Ascending aorta (tissue), 2 donors: Measurements from ENCODE around the gene SLC22A3. TPM values are rescaled to one million over a fixed set of nuclear protein-coding genes. Genes with fewer than 3 reads are reported as not detected.

Source experiments
- DNase-seq, 2 donors: peaks; one replicate each; pipeline ENCODE4 v3.0.0-alpha.2; 2019; ENCODE audit warnings: low spot score in 2 of 2
- H3K27ac ChIP-seq, 2 donors: fragments of 200-600 bp; sonication (generic); one replicate each; pipeline ENCODE4 v1.5.1; 2016 to 2017; ENCODE audit warnings: mild to moderate bottlenecking in 1 of 2
- H3K27me3 ChIP-seq: fragments of 200-600 bp; sonication (generic); one replicate; pipeline ENCODE4 v1.5.1; 2017
- H3K36me3 ChIP-seq, 2 donors: fragments of 200-600 bp; sonication (generic); one replicate each; pipeline ENCODE4 v1.5.1; 2016
- H3K4me1 ChIP-seq, 2 donors: fragments of 200-600 bp; sonication (generic); one replicate each; pipeline ENCODE4 v1.5.1; 2016 to 2017; ENCODE audit warnings: mild to moderate bottlenecking in 1 of 2
- H3K4me3 ChIP-seq, 2 donors: fragments of 200-600 bp; sonication (generic); one replicate each; pipeline ENCODE4 v1.5.1; 2016 to 2017; ENCODE audit warnings: mild to moderate bottlenecking in 1 of 2
- H3K9me3 ChIP-seq, 2 donors: fragments of 200-600 bp; sonication (generic); one replicate each; pipeline ENCODE4 v1.5.1; 2016
- intact Hi-C: fragments of 100-400 bp; cut with DNase I; formaldehyde crosslinking; loops from one replicate; pipeline ENCODE4 v1.15.1; 2023
- total RNA-seq: library from RNA; depleted of rRNA; stranded (reverse); fragments of >200 nt; gene quantifications from one replicate; pipeline ENCODE4 v1.1.0, GENCODE V29; 2016
- TF ChIP-seq, protein P1 (sequence below), 3 experiments: fragments of 200-600 bp in 2 of 3; fragments of 450-650 bp in 1 of 3; sonication (generic) in 2 of 3; IDR thresholded peaks; one replicate each; pipeline ENCODE4 v1.5.1; 2016 to 2019; ENCODE audit warnings: antibody characterized with exemption in 3 of 3, mild to moderate bottlenecking in 1 of 3, moderate library complexity in 1 of 3

SLC22A3 gene
- total RNA-seq, 1 donor from 2014 or later: 29.6 TPM

GRCh38 chr6:160374836-160375560 lies 26.8 kb downstream of the SLC22A3 start:
- no peak for DNase-seq
- TF ChIP-seq, protein P1, sequence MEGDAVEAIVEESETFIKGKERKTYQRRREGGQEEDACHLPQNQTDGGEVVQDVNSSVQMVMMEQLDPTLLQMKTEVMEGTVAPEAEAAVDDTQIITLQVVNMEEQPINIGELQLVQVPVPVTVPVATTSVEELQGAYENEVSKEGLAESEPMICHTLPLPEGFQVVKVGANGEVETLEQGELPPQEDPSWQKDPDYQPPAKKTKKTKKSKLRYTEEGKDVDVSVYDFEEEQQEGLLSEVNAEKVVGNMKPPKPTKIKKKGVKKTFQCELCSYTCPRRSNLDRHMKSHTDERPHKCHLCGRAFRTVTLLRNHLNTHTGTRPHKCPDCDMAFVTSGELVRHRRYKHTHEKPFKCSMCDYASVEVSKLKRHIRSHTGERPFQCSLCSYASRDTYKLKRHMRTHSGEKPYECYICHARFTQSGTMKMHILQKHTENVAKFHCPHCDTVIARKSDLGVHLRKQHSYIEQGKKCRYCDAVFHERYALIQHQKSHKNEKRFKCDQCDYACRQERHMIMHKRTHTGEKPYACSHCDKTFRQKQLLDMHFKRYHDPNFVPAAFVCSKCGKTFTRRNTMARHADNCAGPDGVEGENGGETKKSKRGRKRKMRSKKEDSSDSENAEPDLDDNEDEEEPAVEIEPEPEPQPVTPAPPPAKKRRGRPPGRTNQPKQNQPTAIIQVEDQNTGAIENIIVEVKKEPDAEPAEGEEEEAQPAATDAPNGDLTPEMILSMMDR (IDR thresholded peaks at IDR 0.05): no peak
- Histone ChIP-seq H3K4me3 (no peak overlapping the region), H3K9me3 (no peaks in the 10 kb centered on the region), H3K27me3 (no peaks in the 10 kb centered on the region), H3K36me3 (no peaks in the 10 kb centered on the region), H3K4me1 (peaks cover 0 to 27% of the 10 kb centered on the region in 2 donors), H3K27ac (peak overlapping the region; percentile 61 to 79)
- intact Hi-C loops: no loop called here

GRCh38 chr6:160375561-160375949 lies 27.4 kb downstream of the SLC22A3 start:
- H3K4me1 ChIP-seq: peaks cover 0 to 27% of the 10 kb centered on the region in 2 donors
- no peaks in the 10 kb centered on the region for H3K36me3 ChIP-seq
- no peak for DNase-seq
- H3K9me3 ChIP-seq: no peaks in the 10 kb centered on the region
- no peak overlapping the region for H3K4me3 ChIP-seq
- intact Hi-C loops: no loop called here
- peak overlapping the region; percentile 61 to 79 for H3K27ac ChIP-seq
- TF ChIP-seq, protein P1 (IDR thresholded peaks at IDR 0.05): no peak
- no peaks in the 10 kb centered on the region for H3K27me3 ChIP-seq

- Histone ChIP-seq H3K4me1 (peaks cover 0 to 31% of the 10 kb centered on the region in 2 donors), H3K36me3 (no peaks in the 10 kb centered on the region), H3K27me3 (no peaks in the 10 kb centered on the region), H3K27ac (peak overlapping the region; percentile 61 to 79), H3K9me3 (no peaks in the 10 kb centered on the region), H3K4me3 (no peak overlapping the region)
- no peak for DNase-seq
- TF ChIP-seq, protein P1 (IDR thresholded peaks at IDR 0.05): no peak
- intact Hi-C loops: no loop called here
Observed at GRCh38 chr6:160376445-160376844, 28.3 kb downstream of the SLC22A3 start.

DNA sequence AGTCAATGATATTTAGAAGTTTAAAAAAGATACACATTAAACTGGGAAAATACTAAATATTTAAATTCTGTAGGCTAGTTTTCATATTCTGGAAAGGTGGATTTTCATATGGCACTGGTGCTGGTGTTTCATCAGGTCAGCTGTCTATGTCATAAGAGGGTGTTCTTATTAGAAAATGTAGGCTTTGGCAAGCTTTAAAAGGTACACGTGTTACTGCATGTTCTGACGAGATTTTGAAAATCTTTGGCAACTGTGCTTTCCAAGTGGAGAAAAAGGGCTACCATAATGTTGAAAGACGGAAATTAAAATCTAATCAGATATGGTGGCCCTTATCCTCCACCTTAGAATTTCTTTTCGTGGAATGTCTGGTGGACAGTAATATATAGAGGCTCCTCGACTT lies 30.0 kb downstream of the SLC22A3 start:
- Histone ChIP-seq H3K27me3 (no peaks in the 10 kb centered on the region), H3K27ac (peak overlapping the region; percentile 74 to 79), H3K36me3 (no peaks in the 10 kb centered on the region), H3K4me1 (peaks cover 0 to 31% of the 10 kb centered on the region in 2 donors), H3K9me3 (peaks cover 0 to 10% of the 10 kb centered on the region in 2 donors), H3K4me3 (no peak overlapping the region)
- DNase-seq: no peak
- TF ChIP-seq, protein P1 (IDR thresholded peaks at IDR 0.05): no peak
- intact Hi-C loops: loop anchor here (2.0 kb wide), 1 partner anchor 23 kb away; no protein-coding TSS in a partner anchor

DNA sequence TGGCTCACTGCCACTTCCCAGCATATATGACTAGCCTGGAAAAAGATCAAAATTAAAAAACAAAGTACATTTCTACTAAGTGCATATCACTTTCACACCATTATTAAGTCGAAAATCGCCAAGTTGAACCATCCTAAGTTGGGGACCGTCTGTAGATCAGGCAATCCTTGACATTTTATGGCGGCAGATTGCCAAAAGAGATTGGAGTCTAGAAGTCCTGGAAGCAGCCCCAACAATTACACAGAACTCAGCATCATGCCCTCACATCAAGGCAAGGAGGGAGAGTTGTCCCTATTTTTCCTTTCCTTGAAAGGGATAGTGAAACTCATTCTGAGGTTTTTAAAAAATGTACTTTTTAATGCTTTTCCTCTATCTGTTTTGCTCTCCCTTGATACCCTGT lies 30.7 kb downstream of the SLC22A3 start:
- TF ChIP-seq, protein P1 (IDR thresholded peaks at IDR 0.05): no peak
- Histone ChIP-seq H3K27ac (peak overlapping the region; percentile 74 to 79), H3K36me3 (no peaks in the 10 kb centered on the region), H3K27me3 (no peaks in the 10 kb centered on the region), H3K4me3 (peak overlapping the region in 1 of 2 donors; percentile 20), H3K4me1 (peaks cover 0 to 31% of the 10 kb centered on the region in 2 donors), H3K9me3 (peaks cover 0 to 11% of the 10 kb centered on the region in 2 donors)
- DNase-seq: no peak
- intact Hi-C loops: loop anchor here (2.0 kb wide), 1 partner anchor 24 kb away; no protein-coding TSS in a partner anchor
